Ovary (tissue), 9 donors: ENCODE measurements around the gene INSL6. TPM values are rescaled to one million over a fixed set of nuclear protein-coding genes. Genes with fewer than 3 reads are reported as not detected.

ENCODE experiments used
- DNase-seq, 5 donors: peaks; one replicate each; pipeline ENCODE4 v3.0.0-alpha.2; 2019 to 2020
- H3K27ac ChIP-seq, 2 donors: fragments of 200-600 bp; one replicate each; pipeline versions ENCODE4 v1.5.1 to v1.8.0; 2019 to 2022
- H3K27me3 ChIP-seq: fragments of 200-600 bp; one replicate; pipeline ENCODE4 v1.8.0; 2022
- H3K36me3 ChIP-seq: fragments of 200-600 bp; sonication (generic); one replicate; pipeline ENCODE4 v1.5.1; 2019
- H3K4me1 ChIP-seq: one replicate; pipeline ENCODE4 v1.8.1; 2013; ENCODE audit warnings: mild to moderate bottlenecking, moderate library complexity; ENCODE audit not compliant: insufficient read depth
- H3K4me3 ChIP-seq: fragments of 200-600 bp; sonication (generic); one replicate; pipeline ENCODE4 v1.5.1; 2017
- H3K9me3 ChIP-seq, 2 donors: fragments of 200-600 bp in 1 of 2; sonication (generic) in 1 of 2; one replicate each; pipeline versions ENCODE4 v1.5.1 to v1.8.1; 2013 to 2019; ENCODE audit warnings: mild to moderate bottlenecking in 1 of 2, moderate library complexity in 1 of 2
- CTCF ChIP-seq, 3 donors: fragments of 450-650 bp in 2 of 3; fragments of 200-600 bp in 1 of 3; IDR thresholded peaks; one replicate each; pipeline versions ENCODE4 v1.5.1 to v1.8.0; 2016 to 2022; ENCODE audit warnings: antibody characterized with exemption in 3 of 3, mild to moderate bottlenecking in 1 of 3
- EP300 ChIP-seq: sonication (generic); formaldehyde crosslinking; IDR thresholded peaks from one replicate; pipeline ENCODE4 v1.6.1; 2017; ENCODE audit warnings: antibody characterized with exemption
- POLR2A ChIP-seq: fragments of 450-650 bp; IDR thresholded peaks from one replicate; pipeline ENCODE4 v1.6.1; 2017; ENCODE audit warnings: antibody characterized with exemption, mild to moderate bottlenecking, moderate library complexity
- WGBS, 3 donors: extraction: QIAGEN DNeasy Blood & Tissue Kit in 1 of 3; methylation state at CpG; one replicate each; pipeline versions ENCODE4 v1.1.5 to v1.1.7; 2013 to 2017; 5-methylcytosine and 5-hydroxymethylcytosine counted together
- intact Hi-C, 4 donors: fragments of 100-400 bp; cut with DNase I; formaldehyde crosslinking; loops; one replicate each; pipeline versions ENCODE4 v1.11.0 to v1.15.1; 2022 to 2023
- polyA plus RNA-seq, 2 donors: library from polyadenylated mRNA; stranded (reverse); fragments of 200-250 nt in 1 of 2; fragments of 350-450 nt in 1 of 2; fragmentation: Illumina TruSeq in 1 of 2; extraction: RNeasy Lipid Tissue Mini Kit (QIAGEN cat#74804) in 1 of 2; gene quantifications; one replicate each; pipeline ENCODE4 v1.2.3, GENCODE V29; 2013 to 2014
- total RNA-seq, 7 donors: library from RNA; depleted of rRNA in 2 of 7; stranded (reverse); fragments of >200 nt in 2 of 7; fragmentation: NEBNext Ultra II Directional in 3 of 7; extraction: Animal tissue kit (Norgen Biotek cat#: 25700) in 3 of 7; gene quantifications; one replicate each; pipeline versions ENCODE4 v1.1.0 to v1.2.4, GENCODE V29; 2016 to 2023
- donor health status: DM: no; HTN: no; CAD: no; lungs with moderate emphysema.
- donor health status: DM: no; HTN: no; CAD: no.
- donor health status: Bipolar disorder and iron deficiency.
- donor health status: DM: yes; HTN: yes; CAD: no.
- donor health status: DM: no; HTN: no; CAD: no.
- donor health status: DM: yes; HTN: yes; CAD: no.

INSL6 gene
- total and polyA plus RNA-seq, 9 donors, result not detected

- 64 to 88% (median 74%) methylated on average over 1 of the region's 1 CpG for WGBS, 3 donors
- Histone ChIP-seq H3K4me3 (no peak overlapping the region), H3K36me3 (no peaks in the 10 kb centered on the region), H3K4me1 (no peaks in the 10 kb centered on the region), H3K27me3 (no peaks in the 10 kb centered on the region), H3K9me3 (no peaks in the 10 kb centered on the region), H3K27ac (no peak overlapping the region)
- intact Hi-C loops, result no loop called here
- TF ChIP-seq POLR2A (no peak), EP300 (no peak), CTCF (IDR thresholded peaks at IDR 0.05) (no peak)
- no peak for DNase-seq
These were observed 10.0 kb upstream of the INSL6 start for GRCh38 chr9:5195463-5195862.

- Histone ChIP-seq H3K36me3 (no peaks in the 10 kb centered on the region), H3K27me3 (no peaks in the 10 kb centered on the region), H3K27ac (no peak overlapping the region), H3K4me1 (no peaks in the 10 kb centered on the region), H3K4me3 (no peak overlapping the region), H3K9me3 (no peaks in the 10 kb centered on the region)
- 42 to 57% (median 51%) methylated on average over 2 of the region's 2 CpGs for WGBS, 3 donors
- intact Hi-C loops, result no loop called here
- TF ChIP-seq POLR2A, result no peak
- TF ChIP-seq EP300, result no peak
- no peak for TF ChIP-seq CTCF (IDR thresholded peaks at IDR 0.05)
- DNase-seq, result no peak
These were observed 7.9 kb upstream of the INSL6 start for GRCh38 chr9:5193345-5193744.

- no peak for DNase-seq
- intact Hi-C loops, result no loop called here
- H3K36me3 ChIP-seq, result no peaks in the 10 kb centered on the region
- no peak overlapping the region for H3K4me3 ChIP-seq
- no peaks in the 10 kb centered on the region for H3K4me1 ChIP-seq
- no peaks in the 10 kb centered on the region for H3K9me3 ChIP-seq
- WGBS, 3 donors, result 73 to 75% (median 74%) methylated on average over 3 of the region's 3 CpGs
- H3K27me3 ChIP-seq, result no peaks in the 10 kb centered on the region
- no peak overlapping the region for H3K27ac ChIP-seq
- no peak for TF ChIP-seq POLR2A
- TF ChIP-seq CTCF (IDR thresholded peaks at IDR 0.05), result no peak
- no peak for TF ChIP-seq EP300
These were observed 6.5 kb upstream of the INSL6 start for GRCh38 chr9:5191985-5192384.

- 53 to 56% (median 55%) methylated on average over 10 of the region's 10 CpGs for WGBS, 3 donors
- Histone ChIP-seq H3K9me3 (no peaks in the 10 kb centered on the region), H3K4me1 (no peaks in the 10 kb centered on the region), H3K27ac (no peak overlapping the region), H3K4me3 (no peak overlapping the region), H3K27me3 (no peaks in the 10 kb centered on the region), H3K36me3 (no peaks in the 10 kb centered on the region)
- TF ChIP-seq EP300, result no peak
- intact Hi-C loops, result no loop called here
- no peak for DNase-seq
These were observed 2.9 kb upstream of the INSL6 start for GRCh38 chr9:5188060-5188984.
